ENCODE data around the gene GATA3. TPM values are rescaled to one million over a fixed set of nuclear protein-coding genes. Genes with fewer than 3 reads are reported as not detected.

Gene GATA3
- total RNA-seq, 1 donor from 2014 or later = 0.76 TPM

- ATAC-seq = no peak
These were observed 11.2 kb downstream of the GATA3 start for GRCh38 chr10:8065651-8066050.

GRCh38 chr10:8066124-8066523, 11.6 kb downstream of the GATA3 start:
- ATAC-seq = no peak

GRCh38 chr10:8066797-8067196, 12.3 kb downstream of the GATA3 start:
- ATAC-seq = no peak

- ATAC-seq = no peak
These were observed 14.6 kb downstream of the GATA3 start for GRCh38 chr10:8069108-8069507.

GRCh38 chr10:8069627-8070026, 15.1 kb downstream of the GATA3 start:
- ATAC-seq = no peak

DNA sequence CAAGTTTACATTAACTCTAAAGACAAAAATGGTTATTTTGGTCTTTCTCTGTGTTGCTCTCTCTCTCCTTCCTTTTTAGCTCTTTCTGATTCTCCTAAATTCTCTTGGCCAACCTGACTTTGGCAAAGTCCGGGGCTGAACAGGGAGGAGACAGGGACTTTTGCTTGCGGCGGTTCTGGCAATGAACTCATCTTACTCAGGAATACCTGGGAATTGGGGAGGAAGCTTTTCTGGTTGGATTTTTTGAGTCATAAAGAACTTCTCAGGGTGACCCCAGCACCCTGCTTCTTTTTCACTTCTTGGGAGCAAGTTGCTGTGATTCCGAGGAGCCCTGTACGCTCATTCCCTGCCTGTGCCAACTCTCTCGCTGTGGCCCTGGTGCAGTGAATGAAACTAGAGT, 16.0 kb downstream of the GATA3 start:
- ATAC-seq = no peak

DNA sequence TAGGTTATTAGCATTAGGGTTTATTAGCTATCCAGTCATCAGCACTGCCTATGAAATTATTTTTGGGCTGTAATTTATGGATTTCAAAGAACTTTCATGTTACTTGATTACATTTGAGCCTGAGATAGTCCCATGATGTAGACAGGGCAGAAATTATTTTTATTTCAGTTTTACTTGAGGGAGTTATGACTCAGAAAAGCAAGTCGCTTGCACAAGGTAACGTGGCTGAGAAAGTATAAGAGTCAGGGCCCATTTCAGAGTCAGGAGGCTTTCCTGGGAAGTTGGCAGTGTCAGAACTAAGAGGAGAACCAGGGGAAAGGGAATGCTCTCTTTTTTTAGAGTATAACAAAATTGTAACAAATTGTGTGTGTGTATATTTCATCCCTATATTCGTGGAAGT, 16.5 kb downstream of the GATA3 start:
- no peak for ATAC-seq

- no peak for ATAC-seq
These were observed 17.2 kb downstream of the GATA3 start for GRCh38 chr10:8071666-8072065.

DNA sequence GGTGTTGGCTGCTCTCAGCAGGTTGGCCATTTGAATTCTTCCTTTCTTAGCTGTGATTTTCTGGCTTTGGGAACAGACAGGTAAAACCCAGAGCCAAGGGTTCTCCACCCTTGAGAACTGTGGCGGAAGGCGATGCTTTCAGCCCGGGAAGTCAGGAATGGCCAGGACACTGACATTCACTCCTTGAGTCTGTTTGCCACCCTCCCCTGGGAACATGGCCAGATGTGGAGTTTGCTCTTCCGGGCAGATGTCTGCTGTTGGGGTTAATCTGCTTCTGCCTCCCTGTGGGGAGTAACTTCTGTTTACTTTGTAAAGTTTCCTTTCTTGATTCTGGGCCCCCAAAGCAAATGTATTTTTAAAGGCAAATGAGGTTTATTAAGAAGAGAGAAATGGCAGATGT, 17.7 kb downstream of the GATA3 start:
- ATAC-seq = no peak

GRCh38 chr10:8073691-8074416, 19.4 kb downstream of the GATA3 start:
- no peak for ATAC-seq

DNA sequence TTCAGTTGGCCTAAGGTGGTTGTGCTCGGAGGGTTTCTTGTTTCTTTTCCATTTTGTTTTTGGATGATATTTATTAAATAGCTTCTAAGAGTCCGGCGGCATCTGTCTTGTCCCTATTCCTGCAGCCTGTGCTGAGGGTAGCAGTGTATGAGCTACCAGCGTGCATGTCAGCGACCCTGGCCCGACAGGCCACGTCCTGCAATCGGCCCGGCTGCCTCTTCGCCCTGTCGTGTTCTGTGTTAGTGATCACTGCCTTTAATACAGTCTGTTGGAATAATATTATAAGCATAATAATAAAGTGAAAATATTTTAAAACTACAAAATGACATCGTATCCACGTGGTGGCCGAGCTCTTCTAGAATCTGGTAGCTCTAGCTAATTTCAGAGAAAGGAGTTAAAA, 20.4 kb downstream of the GATA3 start:
- no peak for ATAC-seq

GRCh38 chr10:8075282-8076260, 21.1 kb downstream of the GATA3 start:
- no peak for ATAC-seq

DNA sequence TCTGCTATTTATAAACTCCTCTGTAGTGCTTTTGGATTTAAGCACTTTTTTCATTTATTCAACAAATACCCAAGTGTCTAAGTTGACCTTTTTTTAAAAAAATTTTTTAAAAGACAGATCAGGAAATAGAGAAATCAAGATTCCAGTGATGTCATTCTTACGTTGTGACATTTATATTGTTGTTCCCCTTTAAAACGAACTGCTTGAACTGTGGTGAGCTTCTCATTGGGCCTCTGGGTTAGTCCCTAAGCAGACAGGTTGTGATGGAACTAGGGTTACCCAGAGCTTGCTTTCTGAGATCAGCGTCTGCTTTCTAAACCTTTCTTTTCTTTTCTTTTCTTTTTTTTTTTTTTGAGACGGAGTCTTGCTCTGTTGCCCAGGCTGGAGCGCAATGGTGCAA, 22.4 kb downstream of the GATA3 start:
- no peak for ATAC-seq

DNA sequence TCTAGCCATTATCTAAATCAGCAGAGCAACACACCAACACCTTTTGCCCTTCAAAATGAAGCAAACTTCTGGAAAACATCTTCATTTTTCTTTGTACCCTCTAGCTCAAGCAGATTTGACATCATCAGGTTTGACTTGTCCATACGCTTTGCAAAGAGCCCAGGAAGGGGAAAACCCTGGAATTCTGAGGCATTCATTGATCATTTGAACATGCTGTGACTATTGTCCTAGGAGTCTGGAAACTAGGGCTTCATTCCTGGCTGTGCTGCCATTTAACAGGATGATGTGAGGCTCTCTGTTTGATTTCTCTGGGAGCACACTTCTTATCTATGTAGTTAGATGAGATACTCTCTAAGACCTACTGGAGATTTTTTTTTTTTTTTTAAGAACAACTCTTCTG, 23.5 kb downstream of the GATA3 start:
- ATAC-seq = no peak

GRCh38 chr10:8079126-8079525, 24.6 kb downstream of the GATA3 start:
- ATAC-seq = no peak

- no peak for ATAC-seq
These were observed 30.3 kb downstream of the GATA3 start for GRCh38 chr10:8084799-8085198.

DNA sequence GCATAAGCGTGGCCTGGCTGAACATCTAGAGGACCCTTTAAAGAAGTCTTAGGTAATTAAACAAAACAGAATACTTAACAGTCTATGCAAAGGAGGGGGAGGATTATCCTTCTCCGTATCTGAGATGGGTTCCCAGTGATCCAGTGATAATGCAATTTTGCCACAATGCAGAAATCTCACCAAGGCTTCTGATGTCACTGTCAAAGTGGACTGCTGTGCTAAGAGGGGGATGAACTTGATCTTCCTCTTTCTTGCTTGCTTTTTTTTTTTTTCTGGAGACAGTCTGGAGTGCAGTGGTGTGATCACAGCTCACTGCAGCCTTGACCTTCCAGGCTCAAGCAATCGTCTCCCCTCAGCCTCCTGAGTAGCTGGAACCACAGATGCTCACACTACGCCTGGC, 30.8 kb downstream of the GATA3 start:
- no peak for ATAC-seq

DNA sequence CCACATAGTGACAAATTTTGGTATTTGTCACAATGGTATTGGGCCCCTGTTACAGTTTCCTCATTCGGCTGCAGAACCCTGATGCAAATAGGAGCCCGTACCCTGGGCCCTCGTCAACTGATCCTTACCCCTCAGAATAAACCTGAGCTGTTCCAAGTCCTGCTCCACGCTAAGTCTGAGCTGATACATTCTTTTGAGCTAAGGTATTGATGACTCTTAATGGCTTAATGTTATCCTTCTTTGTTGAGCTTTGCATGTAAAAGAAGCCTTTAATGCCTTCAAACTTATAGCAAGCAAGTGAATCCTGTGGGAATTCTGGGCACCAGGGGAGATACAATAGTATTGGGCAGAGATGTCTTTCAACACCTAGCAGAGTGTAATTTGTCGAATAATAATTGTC, 31.8 kb downstream of the GATA3 start:
- no peak for ATAC-seq

DNA sequence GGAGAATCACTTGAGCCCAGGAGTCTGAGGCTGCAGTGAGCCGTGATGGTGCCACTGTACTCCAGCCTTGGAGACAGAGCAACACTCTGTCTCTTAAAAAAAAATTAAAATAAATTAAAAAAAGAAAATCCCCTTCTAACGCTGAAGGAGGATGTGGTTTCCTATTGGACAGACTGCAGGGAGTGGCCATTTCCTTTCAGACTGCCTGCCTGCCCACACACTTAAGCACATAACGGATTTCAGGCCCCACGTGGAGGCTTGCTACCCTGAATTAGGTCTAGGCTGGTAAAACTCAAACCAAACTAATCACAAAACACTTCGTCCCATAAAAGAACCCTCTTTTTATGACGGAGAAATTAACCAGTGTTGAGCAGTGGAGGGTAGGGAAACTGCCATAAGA, 34.0 kb downstream of the GATA3 start:
- no peak for ATAC-seq

- ATAC-seq = no peak
These were observed 37.9 kb downstream of the GATA3 start for GRCh38 chr10:8092428-8092827.

- no peak for ATAC-seq
These were observed 41.5 kb downstream of the GATA3 start for GRCh38 chr10:8095959-8096358.

GRCh38 chr10:8096931-8097330, 42.4 kb downstream of the GATA3 start:
- no peak for ATAC-seq

DNA sequence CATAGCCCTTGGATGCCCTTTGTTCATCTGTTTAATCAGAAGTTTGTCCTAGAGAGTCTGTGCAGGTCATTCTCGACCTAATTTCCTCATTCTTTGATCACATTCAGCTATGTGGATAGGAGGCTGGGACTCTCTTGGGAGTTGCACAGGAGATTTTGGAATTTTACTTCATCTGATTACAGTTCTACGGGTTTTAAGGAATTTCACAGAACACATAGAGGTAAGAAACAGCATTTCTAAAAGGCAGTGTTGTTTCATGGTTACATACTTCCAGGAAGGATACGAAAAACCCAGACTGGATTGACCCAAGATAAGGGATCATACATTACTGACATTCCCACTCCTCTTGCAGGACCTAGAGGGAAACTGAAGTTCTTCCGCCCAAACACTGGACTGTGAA, 45.9 kb downstream of the GATA3 start:
- no peak for ATAC-seq

Measured in esophagus mucosa (tissue), 1 donor.